GM12801 (cell line): Measurements from ENCODE around the gene VCL.

Source experiments
- TF ChIP-seq, protein P1 (sequence below): IDR thresholded peaks from one replicate; pipeline ENCODE4 v1.5.1; 2011; ENCODE audit warnings: control low read depth; ENCODE audit not compliant: insufficient read length; ENCODE audit errors: extremely low read depth

Gene VCL

GRCh38 chr10:74099836-74100235 is 101.9 kb downstream of the VCL start:
- TF ChIP-seq, protein P1, sequence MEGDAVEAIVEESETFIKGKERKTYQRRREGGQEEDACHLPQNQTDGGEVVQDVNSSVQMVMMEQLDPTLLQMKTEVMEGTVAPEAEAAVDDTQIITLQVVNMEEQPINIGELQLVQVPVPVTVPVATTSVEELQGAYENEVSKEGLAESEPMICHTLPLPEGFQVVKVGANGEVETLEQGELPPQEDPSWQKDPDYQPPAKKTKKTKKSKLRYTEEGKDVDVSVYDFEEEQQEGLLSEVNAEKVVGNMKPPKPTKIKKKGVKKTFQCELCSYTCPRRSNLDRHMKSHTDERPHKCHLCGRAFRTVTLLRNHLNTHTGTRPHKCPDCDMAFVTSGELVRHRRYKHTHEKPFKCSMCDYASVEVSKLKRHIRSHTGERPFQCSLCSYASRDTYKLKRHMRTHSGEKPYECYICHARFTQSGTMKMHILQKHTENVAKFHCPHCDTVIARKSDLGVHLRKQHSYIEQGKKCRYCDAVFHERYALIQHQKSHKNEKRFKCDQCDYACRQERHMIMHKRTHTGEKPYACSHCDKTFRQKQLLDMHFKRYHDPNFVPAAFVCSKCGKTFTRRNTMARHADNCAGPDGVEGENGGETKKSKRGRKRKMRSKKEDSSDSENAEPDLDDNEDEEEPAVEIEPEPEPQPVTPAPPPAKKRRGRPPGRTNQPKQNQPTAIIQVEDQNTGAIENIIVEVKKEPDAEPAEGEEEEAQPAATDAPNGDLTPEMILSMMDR, result no peak

DNA sequence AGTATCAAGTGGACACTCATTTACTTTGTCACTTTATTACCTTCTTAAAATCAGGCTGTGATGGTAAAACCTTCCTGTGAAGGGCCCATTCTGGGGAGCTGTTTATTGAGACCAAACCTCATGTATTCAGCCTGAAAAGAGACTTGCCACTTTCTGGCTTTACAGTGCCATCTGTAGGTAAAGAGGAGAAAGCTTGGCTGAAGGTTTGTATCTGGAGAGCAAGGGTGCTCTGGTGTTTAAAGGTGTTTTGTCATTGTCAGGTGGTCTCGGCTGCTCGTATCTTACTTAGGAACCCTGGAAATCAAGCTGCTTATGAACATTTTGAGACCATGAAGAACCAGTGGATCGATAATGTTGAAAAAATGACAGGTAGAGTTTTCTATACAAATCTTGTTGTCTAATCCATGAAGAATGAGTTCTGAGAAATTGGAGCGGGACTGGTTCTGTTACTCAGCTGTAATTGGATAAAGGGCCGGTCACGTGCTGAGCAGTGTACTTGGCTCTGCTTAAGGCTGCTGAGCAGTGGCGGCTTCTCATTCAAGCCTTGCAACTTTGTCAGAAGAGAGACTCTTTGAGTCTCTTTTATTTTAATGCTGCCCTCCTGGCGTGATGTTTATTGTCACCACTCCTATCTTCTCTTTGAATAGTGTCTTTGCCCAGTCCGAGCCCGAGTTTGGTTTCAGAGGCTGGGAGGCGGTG is 105.8 kb downstream of the VCL start:
- TF ChIP-seq, protein P1, result no peak

DNA sequence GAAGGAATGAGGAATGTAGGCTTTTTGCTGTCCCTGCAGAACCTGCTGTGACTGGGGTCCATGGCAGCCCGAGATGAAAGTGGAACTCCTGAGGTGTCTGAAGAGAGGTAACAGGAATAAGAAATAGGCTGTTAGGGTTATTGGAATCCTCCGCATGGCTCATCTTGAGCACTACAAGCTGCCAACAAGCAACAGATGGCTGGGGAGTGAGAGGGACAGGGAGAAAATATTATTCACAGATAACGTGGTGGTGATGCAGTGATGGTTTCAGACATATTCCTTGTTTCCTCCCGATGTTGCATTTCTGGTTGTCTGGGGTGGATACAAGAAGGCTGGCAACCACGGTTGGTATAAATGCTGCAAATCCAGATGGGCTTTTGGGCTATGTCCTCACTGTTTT is 106.6 kb downstream of the VCL start:
- TF ChIP-seq, protein P1, result no peak

- TF ChIP-seq, protein P1, result no peak
Measured at GRCh38 chr10:74104996-74105395, 107.1 kb downstream of the VCL start.

GRCh38 chr10:74107391-74107790 is 109.5 kb downstream of the VCL start:
- TF ChIP-seq, protein P1, result no peak

GRCh38 chr10:74109452-74109851 is 111.5 kb downstream of the VCL start:
- TF ChIP-seq, protein P1, result no peak

DNA sequence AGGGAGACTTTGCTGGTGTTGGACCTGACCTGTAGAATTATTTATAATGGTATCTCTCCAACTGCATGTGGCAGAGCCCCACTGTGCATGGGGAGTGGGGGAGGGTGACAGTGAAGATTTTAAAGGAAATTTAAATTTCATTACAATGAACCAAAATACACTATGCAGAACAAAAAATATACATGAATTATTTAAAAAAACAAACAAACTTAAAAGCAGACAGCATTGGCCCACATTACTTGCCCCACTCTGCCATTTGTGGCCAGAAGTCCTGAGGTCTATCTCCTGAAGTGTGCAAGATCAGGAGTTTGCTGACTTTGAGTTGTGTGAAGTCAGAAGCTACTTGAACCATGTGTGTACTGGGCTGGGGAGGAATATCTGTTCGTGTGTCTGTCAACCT is 112.2 kb downstream of the VCL start:
- TF ChIP-seq, protein P1, result no peak
